CD14-positive monocyte (primary cell): ENCODE measurements around the gene CX3CL1. TPM values are rescaled to one million over a fixed set of nuclear protein-coding genes. Genes with fewer than 3 reads are reported as not detected.

Experiments used
- DNase-seq, 3 donors: peaks; one replicate each; pipeline ENCODE4 v3.0.0-alpha.2; 2011 to 2022
- H2AFZ ChIP-seq: 2 replicates; pipeline ENCODE4 v1.6.0; 2012; ENCODE audit warnings: mild to moderate bottlenecking, low read depth, low read length, inconsistent platforms; ENCODE audit not compliant: insufficient read depth, poor library complexity, severe bottlenecking
- H3K27ac ChIP-seq, 2 donors: 1 replicate in 1 of 2; 2 replicates in 1 of 2; pipeline ENCODE4 v1.5.1; 2012 to 2013; ENCODE audit warnings: low read length in 2 of 2, control low read depth in 1 of 2, inconsistent platforms in 1 of 2, low read depth in 1 of 2, mild to moderate bottlenecking in 1 of 2
- H3K27me3 ChIP-seq, 2 donors: one replicate each; pipeline versions ENCODE4 v1.6.0 to v1.6.1; 2011 to 2013; ENCODE audit warnings: low read length in 2 of 2; ENCODE audit not compliant: control insufficient read depth in 2 of 2, insufficient read depth in 2 of 2
- H3K36me3 ChIP-seq, 2 donors: replicated peaks in 1 of 2; 1 replicate in 1 of 2; 2 replicates in 1 of 2; pipeline versions ENCODE4 v1.5.1 to v1.6.1; 2012 to 2013; ENCODE audit warnings: low read length in 2 of 2, control low read depth in 1 of 2, inconsistent platforms in 1 of 2, mild to moderate bottlenecking in 1 of 2; ENCODE audit not compliant: insufficient read depth in 2 of 2, control insufficient read depth in 1 of 2
- H3K4me1 ChIP-seq, 2 donors: 1 replicate in 1 of 2; 2 replicates in 1 of 2; pipeline versions ENCODE4 v1.5.1 to v1.6.1; 2012 to 2013; ENCODE audit warnings: low read length in 2 of 2, control low read depth in 1 of 2, inconsistent platforms in 1 of 2, mild to moderate bottlenecking in 1 of 2, moderate library complexity in 1 of 2; ENCODE audit not compliant: insufficient read depth in 2 of 2, control insufficient read depth in 1 of 2
- H3K4me2 ChIP-seq: replicated peaks from 2 replicates; pipeline ENCODE3; 2012; ENCODE audit warnings: low read length, moderate library complexity, mild to moderate bottlenecking; ENCODE audit not compliant: poor library complexity, severe bottlenecking; ENCODE audit errors: extremely low read depth
- H3K4me3 ChIP-seq, 3 experiments: fragments of 200-600 bp in 1 of 3; sonication (generic) in 1 of 3; replicated peaks in 1 of 3; 1 replicate in 2 of 3; 2 replicates in 1 of 3; pipeline ENCODE4 v1.5.1; 2011 to 2013; ENCODE audit warnings: low read length in 3 of 3, mild to moderate bottlenecking in 3 of 3, control low read depth in 2 of 3, low read depth in 2 of 3, inconsistent platforms in 1 of 3, moderate library complexity in 1 of 3
- H3K79me2 ChIP-seq: 2 replicates; pipeline ENCODE4 v1.6.0; 2012; ENCODE audit warnings: mild to moderate bottlenecking, control low read depth, inconsistent platforms, low read length, moderate library complexity; ENCODE audit not compliant: insufficient read depth
- H3K9ac ChIP-seq: 2 replicates; pipeline ENCODE4 v1.6.0; 2017; ENCODE audit warnings: low read length, mild to moderate bottlenecking; ENCODE audit not compliant: insufficient read depth, poor library complexity, severe bottlenecking
- H3K9me3 ChIP-seq, 2 donors: replicated peaks in 1 of 2; 1 replicate in 1 of 2; 2 replicates in 1 of 2; pipeline versions ENCODE4 v1.5.1 to v1.6.1; 2012 to 2013; ENCODE audit warnings: low read length in 2 of 2, control low read depth in 1 of 2; ENCODE audit not compliant: control insufficient read depth in 1 of 2, insufficient read depth in 1 of 2
- H4K20me1 ChIP-seq: 2 replicates; pipeline ENCODE4 v1.6.0; 2012; ENCODE audit warnings: mild to moderate bottlenecking, low read length, control low read depth, moderate library complexity; ENCODE audit not compliant: insufficient read depth
- H3K27ac Mint-ChIP-seq, 7 donors: one replicate each; pipeline ENCODE4 v1.8.0; 2020; ENCODE audit warnings: mild to moderate bottlenecking in 7 of 7, mixed read lengths in 7 of 7, moderate library complexity in 6 of 7, inconsistent platforms in 2 of 7
- H3K27me3 Mint-ChIP-seq, 3 donors: one replicate each; pipeline ENCODE4 v1.8.0; 2021 to 2022; ENCODE audit warnings: low read depth in 3 of 3, mild to moderate bottlenecking in 3 of 3, mixed read lengths in 3 of 3, moderate library complexity in 3 of 3, inconsistent platforms in 1 of 3
- H3K36me3 Mint-ChIP-seq, 2 donors: one replicate each; pipeline ENCODE4 v1.8.0; 2020; ENCODE audit warnings: mixed read lengths in 2 of 2, inconsistent platforms in 1 of 2, mild to moderate bottlenecking in 1 of 2
- H3K4me1 Mint-ChIP-seq: one replicate; pipeline ENCODE4 v1.8.0; 2020; ENCODE audit warnings: mild to moderate bottlenecking, mixed read lengths
- H3K4me3 Mint-ChIP-seq, 2 donors: one replicate each; pipeline ENCODE4 v1.8.0; 2020; ENCODE audit warnings: mild to moderate bottlenecking in 2 of 2, mixed read lengths in 2 of 2, moderate library complexity in 1 of 2
- H3K9me3 Mint-ChIP-seq, 7 donors: one replicate each; pipeline ENCODE4 v1.8.0; 2020 to 2022; ENCODE audit warnings: mixed read lengths in 7 of 7, mild to moderate bottlenecking in 6 of 7, moderate library complexity in 6 of 7, inconsistent platforms in 2 of 7
- WGBS: methylation state at CpG from one replicate; pipeline ENCODE4 v1.1.5; 2013; ENCODE audit warnings: missing lambda C conversion rate; ENCODE audit not compliant: insufficient coverage; 5-methylcytosine and 5-hydroxymethylcytosine counted together
- intact Hi-C, 2 donors: fragments of 100-400 bp; cut with micrococcal nuclease; formaldehyde crosslinking; loops; one replicate each; pipeline versions ENCODE4 v1.15.0 to v1.15.1; 2023
- polyA plus RNA-seq, 3 donors: library from polyadenylated mRNA; depleted of rRNA in 1 of 3; unstranded in 2 of 3; stranded (reverse) in 1 of 3; fragments of 300-500 nt in 2 of 3; fragments of >200 nt in 1 of 3; fragmentation: Illumina TruSeq in 2 of 3; gene quantifications; 1 replicate in 2 of 3; 2 replicates in 1 of 3; pipeline ENCODE4 v1.2.3, GENCODE V29; 2012 to 2021
- TF ChIP-seq, protein P1 (sequence below): fragments of 200-600 bp; IDR thresholded peaks from one replicate; pipeline ENCODE4 v1.8.0; 2022; ENCODE audit warnings: antibody characterized with exemption, mild to moderate bottlenecking

The CX3CL1 gene
- polyA plus RNA-seq, 3 donors = not detected

DNA sequence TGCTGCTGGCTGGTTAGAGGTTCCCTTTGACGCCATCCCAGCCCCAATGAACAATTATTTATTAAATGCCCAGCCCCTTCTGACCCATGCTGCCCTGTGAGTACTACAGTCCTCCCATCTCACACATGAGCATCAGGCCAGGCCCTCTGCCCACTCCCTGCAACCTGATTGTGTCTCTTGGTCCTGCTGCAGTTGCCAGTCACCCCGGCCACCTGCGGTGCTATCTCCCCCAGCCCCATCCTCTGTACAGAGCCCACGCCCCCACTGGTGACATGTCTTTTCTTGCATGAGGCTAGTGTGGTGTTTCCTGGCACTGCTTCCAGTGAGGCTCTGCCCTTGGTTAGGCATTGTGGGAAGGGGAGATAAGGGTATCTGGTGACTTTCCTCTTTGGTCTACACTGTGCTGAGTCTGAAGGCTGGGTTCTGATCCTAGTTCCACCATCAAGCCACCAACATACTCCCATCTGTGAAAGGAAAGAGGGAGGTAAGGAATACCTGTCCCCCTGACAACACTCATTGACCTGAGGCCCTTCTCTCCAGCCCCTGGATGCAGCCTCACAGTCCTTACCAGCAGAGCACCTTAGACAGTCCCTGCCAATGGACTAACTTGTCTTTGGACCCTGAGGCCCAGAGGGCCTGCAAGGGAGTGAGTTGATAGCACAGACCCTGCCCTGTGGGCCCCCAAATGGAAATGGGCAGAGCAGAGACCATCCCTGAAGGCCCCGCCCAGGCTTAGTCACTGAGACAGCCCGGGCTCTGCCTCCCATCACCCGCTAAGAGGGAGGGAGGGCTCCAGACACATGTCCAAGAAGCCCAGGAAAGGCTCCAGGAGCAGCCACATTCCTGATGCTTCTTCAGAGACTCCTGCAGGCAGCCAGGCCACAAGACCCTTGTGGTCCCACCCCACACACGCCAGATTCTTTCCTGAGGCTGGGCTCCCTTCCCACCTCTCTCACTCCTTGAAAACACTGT is 11.3 kb downstream of the CX3CL1 start:
- H3K27me3 Mint-ChIP-seq = peaks cover 7 to 18% (median 13%) of the 10 kb centered on the region in 3 donors
- Histone ChIP-seq H3K27me3 (no peaks in the 10 kb centered on the region), H4K20me1 (no peaks in the 10 kb centered on the region), H3K79me2 (no peaks in the 10 kb centered on the region), H3K4me2 (peak overlapping the region; percentile 70), H3K27ac (peak overlapping the region in 1 of 2 donors; percentile 73), H3K9ac (peak overlapping the region; percentile 34), H3K9me3 (no peaks in the 10 kb centered on the region), H2AFZ (peak overlapping the region; percentile 74), H3K4me1 (peaks cover 23 to 33% of the 10 kb centered on the region in 2 donors), H3K4me3 (peak overlapping the region; percentile 18 to 67 (median 28)), H3K36me3 (no peaks in the 10 kb centered on the region)
- H3K9me3 Mint-ChIP-seq = peaks cover 0 to 1% (median 0%) of the 10 kb centered on the region in 7 donors
- H3K4me1 Mint-ChIP-seq = peaks cover 34% of the 10 kb centered on the region
- H3K4me3 Mint-ChIP-seq = peak overlapping the region; percentile 80 to 92
- H3K36me3 Mint-ChIP-seq = no peaks in the 10 kb centered on the region
- DNase-seq = peak; percentile 19 to 28 (median 27)
- 53% methylated on average over 5 of the region's 8 CpGs for WGBS
- peak overlapping the region; percentile 74 to 91 (median 82) for H3K27ac Mint-ChIP-seq
- intact Hi-C loops = no loop called here
- TF ChIP-seq, protein P1, sequence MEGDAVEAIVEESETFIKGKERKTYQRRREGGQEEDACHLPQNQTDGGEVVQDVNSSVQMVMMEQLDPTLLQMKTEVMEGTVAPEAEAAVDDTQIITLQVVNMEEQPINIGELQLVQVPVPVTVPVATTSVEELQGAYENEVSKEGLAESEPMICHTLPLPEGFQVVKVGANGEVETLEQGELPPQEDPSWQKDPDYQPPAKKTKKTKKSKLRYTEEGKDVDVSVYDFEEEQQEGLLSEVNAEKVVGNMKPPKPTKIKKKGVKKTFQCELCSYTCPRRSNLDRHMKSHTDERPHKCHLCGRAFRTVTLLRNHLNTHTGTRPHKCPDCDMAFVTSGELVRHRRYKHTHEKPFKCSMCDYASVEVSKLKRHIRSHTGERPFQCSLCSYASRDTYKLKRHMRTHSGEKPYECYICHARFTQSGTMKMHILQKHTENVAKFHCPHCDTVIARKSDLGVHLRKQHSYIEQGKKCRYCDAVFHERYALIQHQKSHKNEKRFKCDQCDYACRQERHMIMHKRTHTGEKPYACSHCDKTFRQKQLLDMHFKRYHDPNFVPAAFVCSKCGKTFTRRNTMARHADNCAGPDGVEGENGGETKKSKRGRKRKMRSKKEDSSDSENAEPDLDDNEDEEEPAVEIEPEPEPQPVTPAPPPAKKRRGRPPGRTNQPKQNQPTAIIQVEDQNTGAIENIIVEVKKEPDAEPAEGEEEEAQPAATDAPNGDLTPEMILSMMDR = no peak

DNA sequence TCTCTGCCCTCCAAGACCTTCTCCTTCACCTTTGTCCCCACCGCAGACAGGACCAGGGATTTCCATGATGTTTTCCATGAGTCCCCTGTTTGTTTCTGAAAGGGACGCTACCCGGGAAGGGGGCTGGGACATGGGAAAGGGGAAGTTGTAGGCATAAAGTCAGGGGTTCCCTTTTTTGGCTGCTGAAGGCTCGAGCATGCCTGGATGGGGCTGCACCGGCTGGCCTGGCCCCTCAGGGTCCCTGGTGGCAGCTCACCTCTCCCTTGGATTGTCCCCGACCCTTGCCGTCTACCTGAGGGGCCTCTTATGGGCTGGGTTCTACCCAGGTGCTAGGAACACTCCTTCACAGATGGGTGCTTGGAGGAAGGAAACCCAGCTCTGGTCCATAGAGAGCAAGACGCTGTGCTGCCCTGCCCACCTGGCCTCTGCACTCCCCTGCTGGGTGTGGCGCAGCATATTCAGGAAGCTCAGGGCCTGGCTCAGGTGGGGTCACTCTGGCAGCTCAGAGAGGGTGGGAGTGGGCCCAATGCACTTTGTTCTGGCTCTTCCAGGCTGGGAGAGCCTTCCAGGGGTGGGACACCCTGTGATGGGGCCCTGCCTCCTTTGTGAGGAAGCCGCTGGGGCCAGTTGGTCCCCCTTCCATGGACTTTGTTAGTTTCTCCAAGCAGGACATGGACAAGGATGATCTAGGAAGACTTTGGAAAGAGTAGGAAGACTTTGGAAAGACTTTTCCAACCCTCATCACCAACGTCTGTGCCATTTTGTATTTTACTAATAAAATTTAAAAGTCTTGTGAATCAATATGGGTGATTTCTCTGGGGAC is 12.2 kb downstream of the CX3CL1 start:
- intact Hi-C loops = no loop called here
- H3K9me3 ChIP-seq = no peaks in the 10 kb centered on the region
- H3K4me1 ChIP-seq = peaks cover 23 to 33% of the 10 kb centered on the region in 2 donors
- 2% methylated on average over 8 of the region's 11 CpGs for WGBS
- Mint-ChIP-seq H3K36me3 (no peaks in the 10 kb centered on the region), H3K27ac (peak overlapping the region; percentile 74 to 91 (median 82)), H3K27me3 (peaks cover 8 to 18% (median 15%) of the 10 kb centered on the region in 3 donors), H3K9me3 (peaks cover 0 to 1% (median 0%) of the 10 kb centered on the region in 7 donors), H3K4me1 (peaks cover 34% of the 10 kb centered on the region), H3K4me3 (peak overlapping the region; percentile 80 to 92)
- peak overlapping the region; percentile 70 for H3K4me2 ChIP-seq
- no peaks in the 10 kb centered on the region for H3K36me3 ChIP-seq
- TF ChIP-seq, protein P1 = no peak
- H2AFZ ChIP-seq = peak overlapping the region; percentile 74
- no peaks in the 10 kb centered on the region for H3K27me3 ChIP-seq
- H3K27ac ChIP-seq = peak overlapping the region in 1 of 2 donors; percentile 73
- no peaks in the 10 kb centered on the region for H3K79me2 ChIP-seq
- peak overlapping the region; percentile 18 to 67 (median 28) for H3K4me3 ChIP-seq
- peak overlapping the region; percentile 34 for H3K9ac ChIP-seq
- peak; percentile 53 to 71 (median 63) for DNase-seq
- no peaks in the 10 kb centered on the region for H4K20me1 ChIP-seq
